K562 (cell line): ENCODE measurements around the gene ALOXE3. TPM values are rescaled to one million over a fixed set of nuclear protein-coding genes. Genes with fewer than 3 reads are reported as not detected.
A peak's percentile ranks its signal among the peaks of the same experiment; 100 is the strongest.

ENCODE experiments used
- ARID4B ChIP-seq: sonication (generic); formaldehyde crosslinking; IDR thresholded peaks from 2 replicates; pipeline ENCODE4 v1.8.0; 2022; ENCODE audit warnings: mild to moderate bottlenecking, missing genetic modification reagents
- CHD1 ChIP-seq: fragments of 200-600 bp; sonication (generic); IDR thresholded peaks from one replicate; pipeline ENCODE4 v1.6.1; 2012; ENCODE audit warnings: mild to moderate bottlenecking, moderate library complexity, low read length, inconsistent platforms
- EP400 ChIP-seq: fragments of 450-650 bp; IDR thresholded peaks from 2 replicates; pipeline ENCODE4 v1.6.1; 2017; ENCODE audit warnings: antibody characterized with exemption, mild to moderate bottlenecking, moderate library complexity
- ESRRB ChIP-seq: fragments of 250-450 bp; sonication (Bioruptor Pico); IDR thresholded peaks from 2 replicates; pipeline ENCODE4 v1.5.0; 2020; ENCODE audit warnings: mild to moderate bottlenecking, moderate library complexity, borderline replicate concordance
- EZH2 ChIP-seq: IDR thresholded peaks from 2 replicates; pipeline ENCODE4 v1.6.1; 2012; ENCODE audit warnings: low read depth, mild to moderate bottlenecking, inconsistent platforms, low read length, borderline replicate concordance
- NR2C2 ChIP-seq, 2 experiments: fragments of 200-800 bp in 1 of 2; sonication (Bioruptor generic) in 1 of 2; sonication (generic) in 1 of 2; formaldehyde crosslinking in 1 of 2; IDR thresholded peaks; 2 replicates each; pipeline versions ENCODE4 v1.6.1 to v1.8.0; 2016 to 2022; ENCODE audit warnings: mild to moderate bottlenecking in 1 of 2, missing compliant biosample characterization in 1 of 2, missing genetic modification characterization in 1 of 2, missing genetic modification reagents in 1 of 2
- PHF20 ChIP-seq: fragments of 450-650 bp; IDR thresholded peaks from 2 replicates; pipeline ENCODE4 v1.6.1; 2018; ENCODE audit not compliant: partially characterized antibody
- RAD51 ChIP-seq: fragments of 450-650 bp; IDR thresholded peaks from 2 replicates; pipeline ENCODE4 v1.7.1; 2016; ENCODE audit warnings: low read depth, mild to moderate bottlenecking, borderline replicate concordance
- SRSF9 ChIP-seq: fragments of 200-400 bp; formaldehyde crosslinking; IDR thresholded peaks from 2 replicates; pipeline ENCODE4 v1.6.1; 2017; ENCODE audit warnings: low read depth, low read length, borderline replicate concordance
- TAF15 ChIP-seq: fragments of 200-400 bp; formaldehyde crosslinking; IDR thresholded peaks from 2 replicates; pipeline ENCODE4 v1.6.1; 2017; ENCODE audit warnings: mild to moderate bottlenecking, low read depth, low read length, moderate library complexity
- TSC22D4 ChIP-seq: fragments of 450-650 bp; IDR thresholded peaks from 2 replicates; pipeline ENCODE4 v1.6.1; 2016; ENCODE audit warnings: missing genetic modification characterization, missing biosample characterization, control low read depth
- YBX1 ChIP-seq: fragments of 450-650 bp; IDR thresholded peaks from 2 replicates; pipeline ENCODE4 v1.7.1; 2016; ENCODE audit warnings: mild to moderate bottlenecking
- ZEB2 ChIP-seq: fragments of 450-650 bp; IDR thresholded peaks from 2 replicates; pipeline ENCODE4 v1.6.1; 2016
- ZFX ChIP-seq: sonication (generic); formaldehyde crosslinking; IDR thresholded peaks from 2 replicates; pipeline ENCODE4 v1.8.0; 2022; ENCODE audit warnings: mild to moderate bottlenecking, missing genetic modification reagents, moderate library complexity
- ZNF184 ChIP-seq: sonication (generic); formaldehyde crosslinking; IDR thresholded peaks from 2 replicates; pipeline ENCODE4 v1.5.0; 2020; ENCODE audit warnings: missing genetic modification reagents
- ZNF41 ChIP-seq: fragments of 250-450 bp; sonication (Bioruptor Pico); conservative IDR thresholded peaks from 2 replicates; pipeline ENCODE4 v1.4.0; 2020; ENCODE audit warnings: mild to moderate bottlenecking
- ZNF512 ChIP-seq: IDR thresholded peaks from 2 replicates; pipeline ENCODE4 v1.6.1; 2016; ENCODE audit warnings: missing genetic modification characterization, missing compliant biosample characterization
- ZNF583 ChIP-seq: fragments of 250-450 bp; sonication (Bioruptor Pico); IDR thresholded peaks from 2 replicates; pipeline ENCODE4 v1.4.0; 2020
- ZNF780A ChIP-seq: fragments of 250-450 bp; sonication (Bioruptor Pico); IDR thresholded peaks from 2 replicates; pipeline ENCODE4 v1.5.0; 2021; ENCODE audit warnings: mild to moderate bottlenecking
- polyA plus RNA-seq, 8 experiments: library from polyadenylated mRNA; depleted of rRNA in 4 of 8; stranded (reverse) in 5 of 8; unstranded in 3 of 8; fragments of >200 nt; fragmentation: Nextera tagmentation in 2 of 8; fragmentation: Illumina TruSeq in 1 of 8; extraction: Ambion mirVana in 2 of 8; extraction: Trizol in 1 of 8; gene quantifications; 2 replicates each; pipeline versions ENCODE4 v1.2.1 to v1.2.3, GENCODE V29; 2011 to 2014; ENCODE audit warnings: inconsistent platforms in 1 of 8, missing spikeins in 1 of 8
- total RNA-seq, 7 experiments: library from RNA; depleted of rRNA in 6 of 7; stranded (reverse); fragments of >200 nt in 6 of 7; fragmentation: Illumina TruSeq in 2 of 7; extraction: Trizol in 2 of 7; gene quantifications; 2 replicates each; pipeline versions ENCODE4 v1.2.1 to v1.2.3, GENCODE V29; 2011 to 2021; ENCODE audit warnings: low replicate concordance in 1 of 7

Gene ALOXE3
- total and polyA plus RNA-seq, 9 of the 15 experiments (the other 6 are each of a cell fraction or from before 2014, with no cell fraction given), result 0.04 TPM; not detected in 8

- TF ChIP-seq RAD51 (no peak), CHD1 (no peak), ZEB2 (no peak), NR2C2 (CRISPR knock-in tag; IDR thresholded peaks at IDR 0.05) (no peak), NR2C2 (tag; IDR thresholded peaks at IDR 0.05) (no peak), ZNF780A (CRISPR knock-in tag) (no peak), ZNF41 (CRISPR knock-in tag) (no peak), ARID4B (CRISPR knock-in tag) (peak; percentile 39; the same call in 1 of the 2 replicates), ZNF583 (CRISPR knock-in tag) (no peak), ZNF512 (tag) (no peak), EZH2 (no peak), PHF20 (no peak), YBX1 (no peak), EP400 (no peak), TSC22D4 (tag) (no peak), ESRRB (no peak), SRSF9 (no peak), ZFX (CRISPR knock-in tag) (peak; percentile 32; the same call in 1 of the 2 replicates), ZNF184 (CRISPR knock-in tag) (no peak), TAF15 (no peak)
Measured at GRCh38 chr17:8126491-8127066, 8.3 kb upstream of the ALOXE3 start (continued).
